ENCODE data around the gene WDSUB1.

Gene WDSUB1

DNA sequence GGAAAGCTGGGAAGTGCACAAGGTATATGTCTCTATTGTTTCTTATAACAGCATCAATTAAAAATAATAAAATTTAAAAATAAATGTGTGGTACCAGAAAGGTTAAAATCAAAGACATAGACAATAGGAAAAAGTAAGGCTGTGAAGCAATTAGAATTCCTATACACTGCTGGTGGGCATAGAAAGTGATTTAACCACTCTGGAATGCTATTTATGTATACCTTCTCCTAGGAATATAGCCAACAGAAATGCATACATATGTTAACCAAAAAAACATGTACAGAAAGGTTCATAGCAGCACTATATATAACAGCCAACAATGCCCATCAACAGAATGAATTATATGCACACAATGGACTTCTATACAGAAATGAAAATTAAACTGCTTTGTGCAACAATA is 43.0 kb downstream of the WDSUB1 start:
- TF ChIP-seq, protein P1, sequence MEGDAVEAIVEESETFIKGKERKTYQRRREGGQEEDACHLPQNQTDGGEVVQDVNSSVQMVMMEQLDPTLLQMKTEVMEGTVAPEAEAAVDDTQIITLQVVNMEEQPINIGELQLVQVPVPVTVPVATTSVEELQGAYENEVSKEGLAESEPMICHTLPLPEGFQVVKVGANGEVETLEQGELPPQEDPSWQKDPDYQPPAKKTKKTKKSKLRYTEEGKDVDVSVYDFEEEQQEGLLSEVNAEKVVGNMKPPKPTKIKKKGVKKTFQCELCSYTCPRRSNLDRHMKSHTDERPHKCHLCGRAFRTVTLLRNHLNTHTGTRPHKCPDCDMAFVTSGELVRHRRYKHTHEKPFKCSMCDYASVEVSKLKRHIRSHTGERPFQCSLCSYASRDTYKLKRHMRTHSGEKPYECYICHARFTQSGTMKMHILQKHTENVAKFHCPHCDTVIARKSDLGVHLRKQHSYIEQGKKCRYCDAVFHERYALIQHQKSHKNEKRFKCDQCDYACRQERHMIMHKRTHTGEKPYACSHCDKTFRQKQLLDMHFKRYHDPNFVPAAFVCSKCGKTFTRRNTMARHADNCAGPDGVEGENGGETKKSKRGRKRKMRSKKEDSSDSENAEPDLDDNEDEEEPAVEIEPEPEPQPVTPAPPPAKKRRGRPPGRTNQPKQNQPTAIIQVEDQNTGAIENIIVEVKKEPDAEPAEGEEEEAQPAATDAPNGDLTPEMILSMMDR (IDR thresholded peaks at IDR 0.05) = no peak

DNA sequence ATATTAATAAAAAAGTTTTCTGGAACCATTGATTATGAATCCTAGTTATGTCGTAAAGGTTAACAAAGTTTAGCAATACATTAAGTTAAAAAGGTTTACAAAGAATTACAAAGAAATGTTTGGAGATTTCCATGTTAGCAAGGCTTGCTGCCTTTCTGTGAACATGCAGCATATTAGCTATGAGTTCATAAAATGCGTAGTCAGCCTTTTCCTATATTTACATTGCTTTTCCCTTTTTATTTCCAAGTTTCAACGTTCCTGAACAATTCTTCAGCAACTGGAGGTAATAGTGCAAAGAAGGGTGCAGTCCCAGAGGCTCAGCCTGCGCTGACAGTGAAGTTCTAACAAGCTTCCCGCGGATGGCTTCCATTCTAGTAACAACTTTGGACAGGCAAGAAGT is 51.6 kb downstream of the WDSUB1 start:
- TF ChIP-seq, protein P1 (IDR thresholded peaks at IDR 0.05) = no peak

DNA sequence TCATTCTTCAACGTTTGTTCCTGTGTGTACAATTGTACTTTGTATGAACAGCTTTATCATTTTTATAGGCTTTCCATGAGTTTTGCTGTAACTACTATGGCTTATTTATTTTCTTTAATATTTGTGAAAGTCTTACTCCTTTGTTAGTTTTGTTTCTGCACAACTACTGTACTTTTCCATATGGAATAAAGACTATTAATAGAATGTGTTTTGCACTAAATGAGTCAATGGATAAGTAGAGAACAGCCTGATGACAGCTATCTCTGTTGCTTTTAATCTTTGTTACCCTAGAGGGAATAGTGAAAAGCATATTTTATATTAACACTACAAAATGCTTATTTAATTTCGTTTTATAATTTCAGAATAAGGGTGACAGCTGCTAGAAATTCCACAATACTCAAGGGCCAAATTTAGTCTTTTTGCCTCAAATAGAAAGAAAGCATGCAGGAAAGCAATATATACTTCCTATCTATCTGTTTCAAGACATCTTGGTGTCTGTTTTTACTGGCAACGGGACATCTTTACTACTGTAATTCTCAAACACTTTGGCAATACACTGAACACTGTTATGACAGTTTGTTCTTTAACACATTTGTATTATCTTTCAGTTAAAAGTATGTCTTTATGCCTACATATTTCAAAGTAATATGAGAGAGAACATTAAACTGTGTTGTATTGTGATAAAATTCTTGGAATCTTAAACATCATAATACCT is 53.9 kb downstream of the WDSUB1 start:
- TF ChIP-seq, protein P1 (IDR thresholded peaks at IDR 0.05) = no peak

DNA sequence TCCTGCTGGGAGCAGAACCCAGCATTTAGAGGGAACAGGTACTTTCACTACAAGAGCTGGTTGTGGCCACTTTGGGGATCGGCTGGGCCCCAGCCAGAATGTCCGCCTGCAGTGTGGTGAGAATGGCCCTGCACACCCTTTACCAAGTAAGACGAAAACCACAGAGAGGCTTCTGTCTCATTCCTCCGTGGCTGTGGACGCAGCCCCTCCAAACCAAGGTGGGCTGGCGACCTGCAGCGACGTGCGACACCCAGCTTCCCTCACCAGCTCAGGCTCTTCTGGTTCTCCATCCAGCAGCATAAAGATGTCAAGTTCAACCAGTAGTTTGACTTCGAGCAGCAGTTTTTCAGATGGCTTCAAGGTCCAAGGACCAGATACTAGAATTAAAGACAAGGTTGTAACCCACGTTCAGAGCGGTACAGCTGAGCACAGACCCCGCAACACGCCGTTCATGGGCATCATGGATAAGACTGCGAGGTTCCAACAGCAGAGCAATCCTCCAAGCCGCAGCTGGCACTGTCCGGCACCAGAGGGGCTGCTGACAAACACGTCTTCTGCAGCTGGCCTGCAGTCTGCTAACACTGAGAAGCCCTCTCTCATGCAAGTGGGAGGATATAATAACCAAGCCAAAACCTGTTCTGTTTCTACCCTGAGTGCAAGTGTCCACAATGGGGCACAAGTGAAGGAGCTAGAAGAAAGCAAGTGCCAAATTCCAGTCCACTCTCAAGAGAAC is 56.2 kb downstream of the WDSUB1 start:
- TF ChIP-seq, protein P1 (IDR thresholded peaks at IDR 0.05) = no peak

DNA sequence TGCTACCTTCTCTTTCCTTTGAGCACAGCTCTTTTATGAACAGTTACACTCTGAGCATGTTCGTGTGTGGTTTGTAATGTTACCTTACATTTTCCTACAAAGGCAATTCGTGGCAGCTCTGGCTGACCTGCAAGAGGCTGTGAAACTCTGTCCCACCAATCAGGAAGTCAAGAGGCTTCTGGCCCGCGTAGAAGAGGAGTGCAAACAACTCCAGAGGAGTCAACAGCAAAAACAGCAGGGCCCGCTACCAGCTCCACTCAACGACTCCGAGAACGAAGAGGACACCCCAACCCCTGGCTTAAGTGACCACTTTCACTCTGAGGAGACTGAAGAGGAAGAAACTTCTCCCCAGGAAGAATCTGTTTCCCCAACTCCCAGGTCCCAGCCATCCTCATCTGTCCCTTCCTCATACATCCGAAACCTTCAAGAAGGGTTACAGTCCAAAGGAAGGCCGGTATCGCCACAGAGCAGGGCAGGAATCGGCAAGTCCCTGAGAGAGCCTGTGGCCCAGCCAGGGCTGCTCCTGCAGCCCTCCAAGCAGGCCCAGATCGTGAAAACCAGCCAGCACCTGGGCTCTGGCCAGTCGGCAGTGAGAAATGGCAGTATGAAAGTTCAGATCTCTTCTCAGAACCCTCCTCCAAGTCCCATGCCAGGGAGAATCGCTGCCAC is 56.9 kb downstream of the WDSUB1 start:
- TF ChIP-seq, protein P1 (IDR thresholded peaks at IDR 0.05) = no peak

DNA sequence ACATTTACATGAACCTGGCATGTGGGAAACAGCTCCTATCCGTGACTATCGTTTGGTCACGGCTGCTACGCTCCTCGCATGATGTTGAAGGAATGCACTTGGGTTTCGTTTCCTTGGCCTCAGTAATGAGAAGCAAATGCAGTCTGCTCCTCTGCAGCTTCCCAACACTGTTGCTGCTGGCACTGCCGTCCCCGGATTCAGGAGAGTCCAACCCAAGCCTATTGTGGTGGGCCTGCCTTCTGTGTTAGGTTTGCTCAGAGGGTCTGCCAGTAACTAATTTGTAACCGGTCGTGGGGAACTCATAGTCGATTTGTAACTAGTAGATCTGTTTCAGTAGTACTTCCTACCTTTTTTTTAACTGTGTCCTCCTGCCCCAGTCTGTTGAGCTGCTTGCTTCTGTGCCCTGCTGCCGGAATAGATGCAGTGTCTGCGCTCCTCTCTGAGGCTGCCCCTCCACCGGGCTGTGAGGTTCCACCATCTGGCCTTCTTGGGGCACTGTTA is 58.4 kb downstream of the WDSUB1 start:
- TF ChIP-seq, protein P1 (IDR thresholded peaks at IDR 0.05) = no peak

DNA sequence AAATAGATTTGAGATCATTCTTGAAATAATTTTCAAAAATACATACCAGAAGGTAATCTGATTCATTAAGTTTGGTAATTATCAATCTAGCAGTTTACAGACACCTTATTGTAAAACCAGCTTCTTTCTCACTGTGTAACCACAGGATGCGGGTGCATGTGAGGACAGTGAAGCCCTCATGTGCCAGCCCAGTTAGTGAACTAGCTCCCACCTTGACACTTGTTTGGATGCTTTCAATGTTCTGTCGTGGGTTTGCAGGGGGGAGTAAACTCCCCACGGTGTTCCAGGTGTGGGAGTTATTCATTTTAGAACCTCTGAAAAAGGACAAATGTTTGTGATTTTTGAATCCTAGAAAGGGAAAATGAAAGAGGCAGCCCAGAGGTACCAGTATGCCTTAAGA is 59.0 kb downstream of the WDSUB1 start:
- TF ChIP-seq, protein P1 (IDR thresholded peaks at IDR 0.05) = no peak
